Mucosa of descending colon (tissue), 3 donors: Measurements from ENCODE around the gene EIF1AX. TPM values are rescaled to one million over a fixed set of nuclear protein-coding genes. Genes with fewer than 3 reads are reported as not detected.

Experiments
- ATAC-seq: fragments of 200-7000 bp; cut with Tn5 transposase; one replicate; pipeline ENCODE4 v1.9.1; 2020; ENCODE audit warnings: mild to moderate bottlenecking, moderate library complexity
- DNase-seq, 3 donors: peaks; one replicate each; pipeline ENCODE4 v3.0.0-alpha.2; 2020
- H3K36me3 ChIP-seq: fragments of 200-600 bp; one replicate; pipeline ENCODE4 v1.8.0; 2021; ENCODE audit warnings: low read depth, mild to moderate bottlenecking
- H3K4me1 ChIP-seq: fragments of 200-600 bp; one replicate; pipeline ENCODE4 v1.8.0; 2021; ENCODE audit warnings: low read depth, mild to moderate bottlenecking
- H3K4me3 ChIP-seq: fragments of 200-600 bp; one replicate; pipeline ENCODE4 v1.8.0; 2021; ENCODE audit warnings: mild to moderate bottlenecking
- H3K9me3 ChIP-seq: fragments of 200-600 bp; one replicate; pipeline ENCODE4 v1.8.0; 2021; ENCODE audit warnings: mild to moderate bottlenecking
- CTCF ChIP-seq: fragments of 200-600 bp; IDR thresholded peaks from one replicate; pipeline ENCODE4 v1.8.0; 2022; ENCODE audit warnings: antibody characterized with exemption, mild to moderate bottlenecking
- intact Hi-C, 2 donors: fragments of 100-400 bp; cut with DNase I in 1 of 2; cut with micrococcal nuclease in 1 of 2; formaldehyde crosslinking; loops; one replicate each; pipeline versions ENCODE4 v1.11.0 to v1.11.1; 2022; cut with DNase I, micrococcal nuclease
- total RNA-seq, 3 donors: library from RNA; stranded (reverse); fragmentation: NEBNext Ultra II Directional in 2 of 3; extraction: Animal tissue kit (Norgen Biotek cat#: 25700) in 2 of 3; gene quantifications; one replicate each; pipeline versions ENCODE4 v1.2.1 to v1.2.4, GENCODE V29; 2021 to 2023
- donor health status: DM: no; HTN: no; CAD: no; lungs with moderate emphysema.
- donor health status: DM: no; HTN: no; CAD: no.
- donor health status: DM: no; HTN: yes; CAD: no.

EIF1AX gene
- total RNA-seq, 3 donors from 2014 or later, result 42.2 to 78.0 (median 69.0) TPM

GRCh38 chrX:20111271-20111670, 30.4 kb downstream of the EIF1AX start:
- intact Hi-C loops, result no loop called here
- ATAC-seq, result no peak
- no peak for TF ChIP-seq CTCF

GRCh38 chrX:20101934-20102581, 39.6 kb downstream of the EIF1AX start:
- ATAC-seq, result peak; percentile 33
- H3K4me3 ChIP-seq, result no peak overlapping the region
- no peaks in the 10 kb centered on the region for H3K9me3 ChIP-seq
- H3K36me3 ChIP-seq, result no peaks in the 10 kb centered on the region
- no peak for DNase-seq
- TF ChIP-seq CTCF, result no peak
- intact Hi-C loops, result no loop called here
- no peaks in the 10 kb centered on the region for H3K4me1 ChIP-seq

More at GRCh38 chrX:20111271-20111670, 30.4 kb downstream of the EIF1AX start:
- no peak for DNase-seq
- Histone ChIP-seq H3K4me3 (no peak overlapping the region), H3K9me3 (no peaks in the 10 kb centered on the region), H3K36me3 (no peaks in the 10 kb centered on the region), H3K4me1 (no peaks in the 10 kb centered on the region)

- ATAC-seq (no peak), DNase-seq (no peak)
- no peaks in the 10 kb centered on the region for H3K36me3 ChIP-seq
- no peak overlapping the region for H3K4me3 ChIP-seq
- H3K9me3 ChIP-seq, result no peaks in the 10 kb centered on the region
- no peak for TF ChIP-seq CTCF
- intact Hi-C loops, result no loop called here
- H3K4me1 ChIP-seq, result no peaks in the 10 kb centered on the region
These were observed 50.1 kb downstream of the EIF1AX start for GRCh38 chrX:20091499-20091898.

- DNase-seq (no peak), ATAC-seq (no peak)
- TF ChIP-seq CTCF, result no peak
- intact Hi-C loops, result no loop called here
- H3K9me3 ChIP-seq, result no peaks in the 10 kb centered on the region
- H3K4me3 ChIP-seq, result no peak overlapping the region
- no peaks in the 10 kb centered on the region for H3K36me3 ChIP-seq
- no peaks in the 10 kb centered on the region for H3K4me1 ChIP-seq
These were observed 51.8 kb downstream of the EIF1AX start for GRCh38 chrX:20089845-20090244.

GRCh38 chrX:20080277-20080676, 61.4 kb downstream of the EIF1AX start:
- Histone ChIP-seq H3K36me3 (no peaks in the 10 kb centered on the region), H3K9me3 (no peaks in the 10 kb centered on the region), H3K4me3 (no peak overlapping the region), H3K4me1 (no peaks in the 10 kb centered on the region)
- DNase-seq (no peak), ATAC-seq (no peak)
- TF ChIP-seq CTCF, result no peak
- intact Hi-C loops, result no loop called here

Other genes starting within 250 kb of the EIF1AX start
- gene BCLAF3, start 150.8 kb downstream of the EIF1AX start, total RNA-seq, result 10 to 100 TPM; 18.1 to 28.5 (median 20.0) TPM
- 1 to 10 TPM; 1.2 to 1.7 (median 1.5) TPM for gene MAP7D2, start 24.9 kb downstream of the EIF1AX start, total RNA-seq
- gene RPS6KA3, start 125.1 kb upstream of the EIF1AX start, total RNA-seq, result 10 to 100 TPM; 73.6 to 80.1 (median 73.9) TPM